ENCODE measurements around the gene CREM.

Gene CREM

DNA sequence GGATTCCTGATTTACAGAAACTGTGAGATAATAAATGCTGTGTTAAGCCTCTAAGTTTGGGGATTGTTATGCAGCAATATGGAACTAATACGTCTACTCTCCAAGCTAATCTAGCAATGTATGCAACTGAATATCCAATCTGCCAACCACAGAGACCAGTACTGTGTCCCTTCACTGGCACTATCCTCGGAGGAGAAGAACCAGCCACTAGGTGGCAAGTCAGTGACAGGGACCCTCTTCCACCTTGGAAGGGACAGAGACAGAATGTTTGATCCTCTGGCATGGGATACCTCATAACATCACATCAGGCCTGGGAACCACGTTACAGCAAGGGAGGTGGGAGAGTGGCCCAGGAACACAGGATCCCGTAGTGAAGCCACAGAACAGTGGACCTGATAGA lies 96.4 kb downstream of the CREM start:
- no peak overlapping the region for H3K4me3 ChIP-seq (ENCODE audit: low read length)
- no peaks in the 10 kb centered on the region for H3K9me3 ChIP-seq (ENCODE audit: insufficient read depth, low read depth, low read length)
- no peak overlapping the region for H3K27ac ChIP-seq (ENCODE audit: low read depth, low read length)
- 79% methylated on average over 4 of the region's 4 CpGs for WGBS
- no peaks in the 10 kb centered on the region for H3K27me3 ChIP-seq (ENCODE audit: insufficient read depth, low read length)
- H3K4me1 ChIP-seq (ENCODE audit: insufficient read depth, low read length), result no peaks in the 10 kb centered on the region
- no peaks in the 10 kb centered on the region for H3K36me3 ChIP-seq (ENCODE audit: insufficient read depth, low read length)
- H3K9ac ChIP-seq (ENCODE audit: low read depth, low read length), result no peak overlapping the region

DNA sequence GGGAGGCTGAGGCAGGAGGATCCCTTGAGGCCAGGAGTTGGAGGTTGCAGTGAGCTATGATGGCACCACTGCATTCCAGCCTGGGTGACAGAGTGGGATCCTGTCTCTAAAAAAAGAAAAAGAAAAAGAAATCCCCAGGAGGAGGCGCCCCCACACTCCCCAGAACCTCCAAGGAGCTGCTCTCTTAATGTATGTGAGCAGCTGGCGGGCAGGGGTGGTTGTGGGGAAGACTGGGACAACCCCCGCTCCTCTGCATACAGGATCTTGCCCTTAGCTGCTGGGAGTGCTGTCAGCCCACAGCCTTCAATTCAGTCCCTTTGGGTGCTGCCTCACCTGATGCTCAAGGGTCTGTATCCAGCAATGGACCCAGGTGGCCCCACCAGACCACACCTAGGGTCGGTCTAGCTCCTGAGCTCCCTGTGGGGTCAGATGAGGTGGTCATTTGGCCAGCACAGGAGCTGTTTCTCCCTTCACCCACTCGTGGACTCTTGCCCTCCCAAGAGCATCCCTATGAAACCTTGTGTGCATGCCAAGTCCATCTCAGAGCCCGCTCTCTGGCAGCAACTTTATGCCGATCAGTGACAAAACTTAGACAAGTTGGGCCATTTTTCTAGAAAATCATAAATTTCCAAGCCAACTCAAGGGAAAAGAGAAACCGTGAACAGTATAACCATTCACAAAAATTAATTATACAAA lies 97.5 kb downstream of the CREM start:
- 88% methylated on average over 7 of the region's 8 CpGs for WGBS

DNA sequence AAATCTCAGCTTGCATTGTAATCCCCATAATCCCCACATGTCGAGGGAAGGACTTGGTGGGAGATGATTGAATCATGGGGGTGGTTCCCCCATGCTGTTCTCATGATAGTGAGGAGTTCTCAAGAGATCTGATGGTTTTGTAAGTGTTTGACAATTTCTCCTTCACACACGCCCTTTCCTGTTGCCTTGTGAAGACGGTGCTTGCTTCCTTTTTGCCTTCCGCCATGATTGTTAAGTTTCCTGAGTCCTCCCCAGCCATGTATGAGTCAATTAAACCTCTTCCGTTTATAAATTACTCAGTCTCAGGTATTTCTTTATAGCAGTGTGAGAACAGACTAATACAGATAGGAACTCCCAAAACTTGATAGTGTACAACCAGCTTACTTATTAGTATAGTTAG lies 98.6 kb downstream of the CREM start:
- no peaks in the 10 kb centered on the region for H3K9me3 ChIP-seq (ENCODE audit: insufficient read depth, low read depth, low read length)
- no peak overlapping the region for H3K4me3 ChIP-seq (ENCODE audit: low read length)
- no peaks in the 10 kb centered on the region for H3K27me3 ChIP-seq (ENCODE audit: insufficient read depth, low read length)
- H3K27ac ChIP-seq (ENCODE audit: low read depth, low read length), result no peak overlapping the region
- H3K36me3 ChIP-seq (ENCODE audit: insufficient read depth, low read length), result no peaks in the 10 kb centered on the region
- H3K4me1 ChIP-seq (ENCODE audit: insufficient read depth, low read length), result 0 out of 2 replicates have a peak, but pooled peaks cover under 1% of the 10 kb centered on the region
- WGBS, result 68% methylated on average over 5 of the region's 5 CpGs
- H3K9ac ChIP-seq (ENCODE audit: low read depth, low read length), result no peak overlapping the region

More for the DNA sequence above, 97.5 kb downstream of the CREM start:
- H3K4me1 ChIP-seq (ENCODE audit: insufficient read depth, low read length), result no peaks in the 10 kb centered on the region
- H3K9me3 ChIP-seq (ENCODE audit: insufficient read depth, low read depth, low read length), result no peaks in the 10 kb centered on the region
- no peak overlapping the region for H3K4me3 ChIP-seq (ENCODE audit: low read length)
- H3K36me3 ChIP-seq (ENCODE audit: insufficient read depth, low read length), result no peaks in the 10 kb centered on the region
- H3K9ac ChIP-seq (ENCODE audit: low read depth, low read length), result no peak overlapping the region
- no peaks in the 10 kb centered on the region for H3K27me3 ChIP-seq (ENCODE audit: insufficient read depth, low read length)
- H3K27ac ChIP-seq (ENCODE audit: low read depth, low read length), result no peak overlapping the region

DNA sequence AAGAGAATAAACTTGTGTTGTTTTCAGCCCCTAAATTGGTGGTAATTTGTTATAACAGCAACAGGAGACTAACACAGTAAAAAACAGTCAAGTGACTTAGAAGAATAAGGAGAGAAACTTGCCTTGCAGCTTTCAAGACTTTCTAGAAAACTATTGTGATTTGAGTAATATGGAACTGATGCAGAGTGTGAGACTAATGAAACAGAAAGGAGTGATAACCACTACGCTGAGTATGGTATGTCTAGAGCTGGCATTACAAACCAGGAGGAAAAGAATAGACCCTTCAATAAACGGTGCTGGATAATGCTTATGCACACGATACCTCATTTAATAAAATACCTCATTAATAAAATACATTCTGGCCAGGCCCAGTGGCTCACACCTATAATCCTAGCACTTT lies 99.9 kb downstream of the CREM start:
- Histone ChIP-seq H3K27ac (ENCODE audit: low read depth, low read length) (no peak overlapping the region), H3K4me3 (ENCODE audit: low read length) (no peak overlapping the region), H3K36me3 (ENCODE audit: insufficient read depth, low read length) (no peaks in the 10 kb centered on the region), H3K4me1 (ENCODE audit: insufficient read depth, low read length) (peaks cover 7% of the 10 kb centered on the region; the same call in 1 of the 2 replicates), H3K9ac (ENCODE audit: low read depth, low read length) (no peak overlapping the region), H3K9me3 (ENCODE audit: insufficient read depth, low read depth, low read length) (no peaks in the 10 kb centered on the region), H3K27me3 (ENCODE audit: insufficient read depth, low read length) (no peaks in the 10 kb centered on the region)
- 99% methylated on average over 2 of the region's 3 CpGs for WGBS

DNA sequence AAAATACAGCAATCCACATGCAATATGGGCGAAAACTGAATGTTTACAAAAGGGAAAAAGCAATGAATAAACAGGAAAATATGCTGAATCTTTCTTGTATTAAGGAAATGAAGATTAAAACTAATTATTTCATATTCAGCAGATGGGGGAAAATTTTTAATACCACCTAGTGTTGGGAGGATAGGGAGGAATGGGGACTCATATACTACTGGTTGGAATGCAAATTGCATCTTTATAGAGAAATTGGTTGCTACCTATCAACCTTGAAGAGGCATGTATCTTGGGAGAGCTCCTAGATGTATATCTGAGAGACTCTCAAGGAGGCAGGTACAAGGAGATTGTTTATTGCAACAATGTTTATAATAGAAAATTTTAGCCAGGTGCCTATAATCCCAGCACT lies 101.4 kb downstream of the CREM start:
- H3K9ac ChIP-seq (ENCODE audit: low read depth, low read length), result no peak overlapping the region
- H3K9me3 ChIP-seq (ENCODE audit: insufficient read depth, low read depth, low read length), result no peaks in the 10 kb centered on the region
- no peaks in the 10 kb centered on the region for H3K36me3 ChIP-seq (ENCODE audit: insufficient read depth, low read length)
- 100% methylated on average over 1 of the region's 1 CpG for WGBS
- H3K4me3 ChIP-seq (ENCODE audit: low read length), result no peak overlapping the region
- H3K4me1 ChIP-seq (ENCODE audit: insufficient read depth, low read length), result peaks cover 7% of the 10 kb centered on the region; the same call in 1 of the 2 replicates
- H3K27ac ChIP-seq (ENCODE audit: low read depth, low read length), result no peak overlapping the region
- no peaks in the 10 kb centered on the region for H3K27me3 ChIP-seq (ENCODE audit: insufficient read depth, low read length)

DNA sequence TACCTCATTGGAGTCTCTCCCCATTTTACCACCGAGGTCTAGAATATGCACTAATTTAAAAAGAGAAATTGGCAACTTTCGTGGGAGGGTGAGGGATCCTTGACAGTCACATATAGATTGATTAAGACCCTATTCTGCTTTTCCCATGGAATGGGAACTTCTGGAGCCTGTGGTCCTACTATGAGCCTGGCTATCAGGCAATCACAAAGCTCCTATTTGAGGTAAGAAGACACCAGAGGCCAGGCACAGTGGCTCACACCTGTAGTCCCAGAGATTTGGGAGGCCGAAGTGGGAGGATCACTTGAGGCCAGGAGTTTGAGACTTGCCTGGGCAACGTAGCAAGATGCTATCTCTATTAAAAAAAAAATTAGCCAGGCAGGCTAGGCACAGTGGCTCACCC lies 105.0 kb downstream of the CREM start:
- Histone ChIP-seq H3K36me3 (ENCODE audit: insufficient read depth, low read length) (no peaks in the 10 kb centered on the region), H3K9ac (ENCODE audit: low read depth, low read length) (no peak overlapping the region), H3K9me3 (ENCODE audit: insufficient read depth, low read depth, low read length) (no peaks in the 10 kb centered on the region), H3K27ac (ENCODE audit: low read depth, low read length) (no peak overlapping the region), H3K4me3 (ENCODE audit: low read length) (no peak overlapping the region), H3K27me3 (ENCODE audit: insufficient read depth, low read length) (no peaks in the 10 kb centered on the region), H3K4me1 (ENCODE audit: insufficient read depth, low read length) (peaks cover 7% of the 10 kb centered on the region; the same call in 1 of the 2 replicates)
- 94% methylated on average over 4 of the region's 4 CpGs for WGBS

DNA sequence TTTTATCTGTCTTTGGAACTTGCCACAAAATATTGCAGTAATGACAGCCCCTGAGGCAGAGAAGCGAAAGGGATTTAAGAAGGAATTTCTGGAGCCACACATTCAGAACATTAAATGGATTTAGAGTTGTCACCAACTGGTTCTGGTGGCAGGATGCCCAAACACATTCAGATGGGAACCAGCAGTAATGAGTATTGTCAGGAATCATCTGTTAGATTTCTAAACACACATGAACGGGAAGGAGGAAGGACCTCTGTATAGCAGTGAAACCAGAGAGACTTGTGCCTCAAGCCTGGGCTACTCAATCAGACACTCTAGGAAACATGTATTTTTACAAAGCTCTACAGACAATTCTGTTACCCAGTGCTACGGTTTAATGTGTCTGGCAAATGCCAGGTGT lies 105.9 kb downstream of the CREM start:
- Histone ChIP-seq H3K36me3 (ENCODE audit: insufficient read depth, low read length) (no peaks in the 10 kb centered on the region), H3K4me3 (ENCODE audit: low read length) (no peak overlapping the region), H3K4me1 (ENCODE audit: insufficient read depth, low read length) (peaks cover 7% of the 10 kb centered on the region; the same call in 1 of the 2 replicates), H3K27me3 (ENCODE audit: insufficient read depth, low read length) (no peaks in the 10 kb centered on the region), H3K27ac (ENCODE audit: low read depth, low read length) (no peak overlapping the region), H3K9me3 (ENCODE audit: insufficient read depth, low read depth, low read length) (no peaks in the 10 kb centered on the region), H3K9ac (ENCODE audit: low read depth, low read length) (no peak overlapping the region)
- 97% methylated on average over 3 of the region's 3 CpGs for WGBS

DNA sequence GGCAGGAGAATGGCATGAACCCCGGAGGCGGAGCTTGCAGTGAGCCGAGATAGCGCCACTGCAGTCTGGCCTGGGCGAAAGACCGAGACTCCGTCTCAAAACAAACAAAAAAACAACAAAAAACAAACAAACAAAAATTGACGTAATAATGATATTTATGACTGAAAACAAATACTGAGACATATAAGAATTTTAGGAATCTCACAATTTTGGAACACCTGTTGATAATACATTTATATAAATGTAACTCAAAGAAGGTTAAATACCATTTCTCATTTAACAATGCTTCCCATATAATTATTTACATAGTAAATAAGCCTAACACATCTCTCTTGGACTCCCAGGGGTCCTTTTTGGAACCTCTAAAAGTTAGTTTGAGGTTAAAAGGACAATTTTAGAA lies 107.4 kb downstream of the CREM start:
- Histone ChIP-seq H3K27ac (ENCODE audit: low read depth, low read length) (no peak overlapping the region), H3K9ac (ENCODE audit: low read depth, low read length) (no peak overlapping the region), H3K4me3 (ENCODE audit: low read length) (no peak overlapping the region), H3K27me3 (ENCODE audit: insufficient read depth, low read length) (no peaks in the 10 kb centered on the region), H3K36me3 (ENCODE audit: insufficient read depth, low read length) (no peaks in the 10 kb centered on the region), H3K4me1 (ENCODE audit: insufficient read depth, low read length) (peaks cover 7% of the 10 kb centered on the region; the same call in 1 of the 2 replicates), H3K9me3 (ENCODE audit: insufficient read depth, low read depth, low read length) (no peaks in the 10 kb centered on the region)
- WGBS, result 86% methylated on average over 6 of the region's 8 CpGs

DNA sequence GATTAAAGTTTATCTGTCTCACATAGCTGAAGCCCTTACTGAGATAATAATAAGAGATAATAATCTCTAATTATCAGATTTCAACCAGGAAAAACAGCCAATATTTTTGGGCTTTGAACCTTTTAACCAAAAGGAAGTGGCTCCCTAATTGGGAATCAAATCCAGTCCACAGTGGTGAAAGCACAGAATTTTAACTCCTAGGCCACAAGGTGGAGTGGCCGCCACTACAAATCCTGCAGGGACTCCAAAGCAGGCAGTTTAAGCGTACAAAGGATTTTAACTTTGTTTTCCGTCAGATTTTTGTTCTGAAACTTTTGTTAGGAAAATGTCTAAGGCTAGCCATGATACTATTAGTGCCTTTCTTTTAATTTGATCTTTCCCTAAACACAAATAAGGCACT lies 110.1 kb downstream of the CREM start:
- no peaks in the 10 kb centered on the region for H3K36me3 ChIP-seq (ENCODE audit: insufficient read depth, low read length)
- no peaks in the 10 kb centered on the region for H3K4me1 ChIP-seq (ENCODE audit: insufficient read depth, low read length)
- H3K27me3 ChIP-seq (ENCODE audit: insufficient read depth, low read length), result no peaks in the 10 kb centered on the region
- no peak overlapping the region for H3K9ac ChIP-seq (ENCODE audit: low read depth, low read length)
- no peak overlapping the region for H3K4me3 ChIP-seq (ENCODE audit: low read length)
- no peak overlapping the region for H3K27ac ChIP-seq (ENCODE audit: low read depth, low read length)
- no peaks in the 10 kb centered on the region for H3K9me3 ChIP-seq (ENCODE audit: insufficient read depth, low read depth, low read length)
- WGBS, result 70% methylated on average over 3 of the region's 3 CpGs

DNA sequence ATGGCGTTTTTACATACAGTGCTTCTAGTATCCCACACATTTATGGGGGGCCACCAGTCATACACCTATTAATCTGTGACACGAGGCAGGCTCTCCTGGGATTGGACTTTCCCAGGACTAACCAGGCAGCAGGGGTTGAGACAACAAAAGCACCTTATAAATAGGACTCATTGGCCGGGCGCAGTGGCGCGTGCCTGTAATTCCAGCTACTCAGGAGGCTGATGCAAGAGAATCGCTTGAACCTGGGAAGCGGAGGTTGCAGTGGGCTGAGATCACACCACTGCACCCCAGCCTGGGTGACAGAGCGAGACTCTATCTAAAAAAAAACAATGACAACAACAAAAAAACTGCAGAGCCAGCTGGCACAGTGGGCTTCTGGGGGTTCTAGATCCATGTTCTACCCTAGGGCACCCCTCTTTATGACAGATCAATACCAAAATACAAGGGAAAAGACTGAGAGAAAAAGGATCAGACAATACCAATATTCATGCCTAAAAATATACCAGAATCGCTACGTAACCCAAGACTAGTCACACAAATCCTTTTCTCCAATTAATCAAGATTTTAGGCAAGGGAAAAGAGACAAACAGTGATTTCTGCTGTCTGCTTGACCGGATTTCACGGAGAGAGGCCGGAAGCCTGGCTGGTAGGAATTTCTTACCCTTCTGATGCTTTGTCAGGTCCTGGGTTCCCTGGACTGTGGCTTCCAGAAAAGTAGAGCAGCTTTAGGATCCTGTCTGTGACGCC lies 111.3 kb downstream of the CREM start:
- H3K4me1 ChIP-seq (ENCODE audit: insufficient read depth, low read length), result no peaks in the 10 kb centered on the region
- H3K27ac ChIP-seq (ENCODE audit: low read depth, low read length), result no peak overlapping the region
- H3K27me3 ChIP-seq (ENCODE audit: insufficient read depth, low read length), result no peaks in the 10 kb centered on the region
- no peak overlapping the region for H3K4me3 ChIP-seq (ENCODE audit: low read length)
- WGBS, result 95% methylated on average over 15 of the region's 15 CpGs
- no peaks in the 10 kb centered on the region for H3K9me3 ChIP-seq (ENCODE audit: insufficient read depth, low read depth, low read length)
- H3K9ac ChIP-seq (ENCODE audit: low read depth, low read length), result no peak overlapping the region
- H3K36me3 ChIP-seq (ENCODE audit: insufficient read depth, low read length), result no peaks in the 10 kb centered on the region

DNA sequence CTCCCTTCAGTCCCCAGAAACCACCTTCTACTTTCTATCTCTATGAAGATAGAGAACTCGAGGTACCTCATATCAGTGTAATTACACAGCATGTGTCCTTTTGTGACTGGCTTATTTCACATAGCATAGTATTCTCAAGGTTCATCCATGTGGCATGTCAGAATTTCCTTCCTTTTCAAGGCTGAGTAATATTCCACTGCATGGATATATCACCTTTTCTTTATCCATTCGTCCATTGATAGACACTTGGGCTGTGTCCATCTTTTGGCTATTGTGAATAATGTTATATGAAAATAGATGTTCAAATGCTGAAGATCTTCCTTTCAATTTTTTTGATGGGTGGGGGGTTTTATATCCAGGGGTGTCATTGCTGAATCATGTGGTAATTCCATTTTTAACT lies 117.9 kb downstream of the CREM start:
- 96% methylated on average over 2 of the region's 2 CpGs for WGBS
- Histone ChIP-seq H3K9me3 (ENCODE audit: insufficient read depth, low read depth, low read length) (no peaks in the 10 kb centered on the region), H3K4me3 (ENCODE audit: low read length) (no peak overlapping the region), H3K4me1 (ENCODE audit: insufficient read depth, low read length) (no peaks in the 10 kb centered on the region), H3K9ac (ENCODE audit: low read depth, low read length) (no peak overlapping the region), H3K27me3 (ENCODE audit: insufficient read depth, low read length) (no peaks in the 10 kb centered on the region), H3K27ac (ENCODE audit: low read depth, low read length) (no peak overlapping the region), H3K36me3 (ENCODE audit: insufficient read depth, low read length) (no peaks in the 10 kb centered on the region)
